ENCODE data around the gene LY6G5B.

DNA sequence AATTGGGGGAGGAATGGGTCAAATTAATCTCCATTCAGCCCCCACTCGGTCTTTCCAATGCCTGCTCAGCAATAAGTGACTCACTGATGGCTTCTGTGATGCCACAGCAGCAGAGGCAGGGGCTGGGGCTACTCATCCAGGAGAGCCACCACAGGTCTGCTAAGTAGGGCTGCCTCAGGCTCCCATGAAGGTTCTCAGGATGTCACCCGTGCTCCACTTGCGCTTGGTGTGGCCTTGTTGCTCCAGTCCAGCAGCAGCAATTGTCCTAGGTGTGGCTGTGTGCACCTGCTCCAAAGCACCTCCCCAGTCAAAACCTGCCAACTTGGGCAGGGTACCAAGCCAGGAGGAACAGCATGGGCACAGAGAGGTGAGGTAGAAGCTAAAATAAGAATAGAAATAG lies 52.4 kb downstream of the LY6G5B start:
- TF ChIP-seq GATA3 (IDR thresholded peaks at IDR 0.05; ENCODE audit: low read depth, low read length) (no peak), GATA2 (IDR thresholded peaks at IDR 0.05; ENCODE audit: low read depth, low read length) (no peak)

Measured in SH-SY5Y (cell line).